GM12891 (cell line): Measurements from ENCODE around the gene CACNA1A.
"Not testable (repeated sequence)": the region's sequence is repeated elsewhere in the genome, so short reads cannot be mapped to it uniquely, and the experiment has no call there.

Experiments used
- DNase-seq: peaks from one replicate; pipeline ENCODE4 v3.0.0; 2011; ENCODE audit warnings: low spot score; ENCODE audit not compliant: insufficient read length
- FAIRE-seq: peaks from 2 replicates; lab custom pipeline; 2011; peaks lifted over from hg19 to GRCh38; lab: Jason Lieb, UNC
- PAX5 ChIP-seq: IDR thresholded peaks from 2 replicates; pipeline ENCODE4 v1.6.1; 2011; ENCODE audit warnings: low read length, moderate library complexity, mild to moderate bottlenecking; ENCODE audit not compliant: insufficient read depth, severe bottlenecking
- POLR2A ChIP-seq: IDR thresholded peaks from 2 replicates; pipeline ENCODE4 v1.6.1; 2011; ENCODE audit warnings: low read depth, low read length, control low read depth
- POLR2AphosphoS5 ChIP-seq: IDR thresholded peaks from 2 replicates; pipeline ENCODE4 v1.6.1; 2011; ENCODE audit warnings: low read depth, low read length, control low read depth
- POU2F2 ChIP-seq: IDR thresholded peaks from 2 replicates; pipeline ENCODE4 v1.6.1; 2011; ENCODE audit warnings: low read depth, mild to moderate bottlenecking, control low read depth, low read length, moderate library complexity
- SPI1 ChIP-seq: IDR thresholded peaks from 2 replicates; pipeline ENCODE4 v1.6.1; 2011; ENCODE audit warnings: low read depth, low read length, control low read depth
- TAF1 ChIP-seq: IDR thresholded peaks from 2 replicates; pipeline ENCODE4 v1.6.1; 2011; ENCODE audit warnings: low read depth, low read length, control low read depth

The CACNA1A gene

DNA sequence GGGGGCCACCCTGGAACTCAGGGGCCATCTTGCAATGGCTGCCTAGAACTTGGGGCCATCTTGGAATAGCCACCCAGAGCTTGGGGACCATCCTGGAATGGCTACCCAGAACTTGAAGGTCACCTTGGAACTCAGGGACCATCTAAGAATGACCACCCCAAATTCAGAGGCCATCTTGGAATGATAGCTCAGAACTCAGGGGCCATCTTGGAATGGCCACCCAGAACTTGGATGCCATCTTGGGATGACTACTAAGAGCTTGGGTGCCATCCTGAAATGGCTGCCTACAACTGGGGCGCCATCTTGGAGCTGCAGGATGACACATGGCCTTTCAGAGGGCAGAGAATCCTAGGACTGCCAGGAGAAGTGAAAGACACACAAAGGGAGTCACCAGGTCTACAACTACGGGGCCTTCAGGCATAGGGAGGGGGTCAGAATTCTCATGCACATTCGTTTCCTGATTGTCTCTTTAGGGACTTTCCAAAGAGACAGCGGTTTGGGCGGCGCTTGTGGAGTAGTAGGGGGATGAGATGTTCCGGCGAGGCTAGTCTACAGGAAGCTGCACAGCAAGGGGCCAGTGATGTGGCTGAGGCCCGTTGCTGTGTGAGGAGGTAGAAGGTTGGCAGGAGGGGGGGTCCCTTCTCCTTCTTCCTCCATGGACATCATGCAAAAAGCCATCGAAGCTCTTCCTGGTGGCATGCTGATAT lies 231.1 kb downstream of the CACNA1A start:
- no peak for TF ChIP-seq TAF1
- TF ChIP-seq POLR2A: no peak
- TF ChIP-seq SPI1: no peak
- TF ChIP-seq POLR2AphosphoS5: no peak
- TF ChIP-seq POU2F2: no peak
- TF ChIP-seq PAX5: no peak
- no peak for FAIRE-seq

DNA sequence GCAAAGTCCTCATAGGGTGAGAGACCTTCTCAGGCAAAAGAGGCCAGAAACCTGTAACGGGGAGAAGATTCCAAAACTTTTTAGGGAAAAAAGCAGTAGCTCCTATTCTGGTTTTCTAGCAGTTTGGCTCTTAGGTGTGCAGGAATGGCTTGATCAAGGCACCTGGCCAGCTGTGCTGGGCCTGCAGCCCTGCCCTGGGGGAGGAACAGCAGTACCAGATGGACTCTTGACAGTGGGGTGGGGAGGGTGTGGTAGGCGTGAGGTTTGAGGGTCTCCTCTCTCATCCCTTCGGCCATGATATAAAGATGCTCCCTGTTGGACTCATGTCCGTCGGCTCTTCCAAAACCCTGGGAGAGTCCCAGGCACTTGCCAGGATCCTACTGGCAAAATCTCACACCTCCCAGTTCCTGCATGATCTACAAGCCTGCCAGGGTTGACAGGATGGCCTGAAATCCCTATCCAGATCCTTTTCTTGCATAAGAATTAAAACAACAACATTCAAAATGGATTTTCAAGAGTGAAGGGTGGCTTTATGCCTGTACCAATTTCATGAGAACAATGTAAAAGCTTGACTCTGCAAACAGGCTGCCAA lies 235.7 kb downstream of the CACNA1A start:
- no peak for DNase-seq

More for the DNA sequence above, 231.1 kb downstream of the CACNA1A start:
- no peak for DNase-seq

DNA sequence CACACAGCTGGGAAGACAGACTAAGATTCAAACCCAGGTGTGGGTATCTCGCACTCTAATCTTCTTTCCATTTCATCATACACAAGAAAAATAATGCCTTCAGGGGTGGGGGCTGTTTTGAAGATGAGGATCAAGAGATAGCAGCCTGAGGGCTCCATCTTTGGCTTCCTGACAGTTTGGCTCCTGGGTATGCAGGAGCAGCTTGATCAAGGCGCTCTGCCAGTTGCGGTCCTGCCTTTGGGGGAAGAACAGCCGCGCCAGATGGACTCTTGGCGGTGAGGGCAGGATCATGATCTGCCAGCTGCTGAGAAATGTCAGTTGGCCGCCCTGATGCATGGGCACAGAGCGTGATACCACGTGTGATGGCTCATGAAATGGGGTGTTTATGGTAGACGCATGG lies 236.9 kb downstream of the CACNA1A start:
- TF ChIP-seq TAF1: no peak
- no peak for TF ChIP-seq POU2F2
- TF ChIP-seq POLR2AphosphoS5: no peak
- TF ChIP-seq POLR2A: no peak
- no peak for TF ChIP-seq SPI1
- TF ChIP-seq PAX5: no peak
- no peak for FAIRE-seq
- DNase-seq: no peak

More for the DNA sequence above, 235.7 kb downstream of the CACNA1A start:
- no peak for TF ChIP-seq POU2F2
- FAIRE-seq: no peak

DNA sequence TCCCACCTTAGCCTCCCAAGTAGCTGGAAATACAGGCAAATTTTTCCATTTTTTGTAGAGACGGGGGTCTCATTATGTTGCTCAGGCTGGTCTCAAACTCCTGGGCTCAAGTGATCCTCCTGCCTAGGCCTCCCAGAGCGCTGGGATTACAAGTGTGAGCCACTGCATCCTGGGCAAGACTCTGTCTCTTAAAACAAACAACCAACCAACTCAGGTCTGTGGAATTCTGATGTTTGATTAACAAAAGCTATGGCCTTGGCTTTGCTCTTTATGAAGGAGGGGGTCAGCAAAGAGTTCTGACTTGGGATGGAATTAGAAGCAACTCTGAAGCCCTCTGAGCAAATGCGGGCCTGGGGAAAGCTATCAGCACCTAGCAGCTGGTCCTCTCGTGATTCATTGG lies 238.4 kb downstream of the CACNA1A start:
- no peak for DNase-seq
- no peak for TF ChIP-seq POLR2A
- TF ChIP-seq POU2F2: no peak
- TF ChIP-seq PAX5: no peak
- TF ChIP-seq SPI1: no peak
- no peak for TF ChIP-seq TAF1
- TF ChIP-seq POLR2AphosphoS5: no peak
- FAIRE-seq: no peak

DNA sequence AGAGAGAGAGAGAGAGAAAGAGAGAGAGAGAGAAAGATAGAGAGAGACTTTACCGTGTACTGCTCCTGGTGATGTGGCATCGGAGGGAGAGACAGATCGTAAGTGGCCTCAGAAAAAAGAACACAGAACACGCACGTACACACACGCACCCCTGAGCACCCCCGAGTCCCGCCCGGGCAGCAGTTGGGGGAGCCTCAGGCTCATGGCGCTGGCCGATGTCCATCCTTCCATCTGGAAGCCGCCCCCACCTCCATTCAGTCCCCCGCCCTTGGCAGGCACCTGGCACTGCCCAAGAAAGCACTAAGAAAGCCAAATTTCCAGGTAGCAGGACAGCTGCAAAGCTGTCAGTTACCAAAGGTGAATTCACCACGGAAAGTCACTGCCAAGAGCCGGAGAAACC lies 239.1 kb downstream of the CACNA1A start:
- TF ChIP-seq SPI1: no peak
- no peak for TF ChIP-seq POLR2A
- TF ChIP-seq PAX5: no peak
- no peak for FAIRE-seq
- no peak for DNase-seq

DNA sequence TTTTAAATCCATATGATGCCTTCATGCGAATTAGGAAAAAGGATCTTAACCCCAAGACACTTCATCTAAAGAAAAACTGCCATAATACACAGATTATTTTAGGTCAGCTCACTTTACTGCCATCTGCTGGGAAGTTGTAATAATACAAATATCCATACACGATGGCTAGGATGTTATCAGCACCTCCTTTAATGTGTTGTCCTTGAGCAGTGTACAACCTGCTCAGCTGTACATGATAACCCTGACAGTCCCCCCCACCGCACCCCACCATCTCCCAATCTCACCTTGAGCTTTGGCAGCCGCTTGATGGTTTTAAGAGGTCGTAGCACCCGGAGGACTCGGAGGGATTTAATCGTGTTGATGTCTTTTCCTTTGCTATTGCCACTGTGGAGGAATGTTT lies 243.8 kb downstream of the CACNA1A start:
- FAIRE-seq (peak; percentile 85), DNase-seq (no peak)
- TF ChIP-seq POLR2A (no peak), POU2F2 (no peak), SPI1 (no peak), POLR2AphosphoS5 (no peak), TAF1 (no peak), PAX5 (no peak)

DNA sequence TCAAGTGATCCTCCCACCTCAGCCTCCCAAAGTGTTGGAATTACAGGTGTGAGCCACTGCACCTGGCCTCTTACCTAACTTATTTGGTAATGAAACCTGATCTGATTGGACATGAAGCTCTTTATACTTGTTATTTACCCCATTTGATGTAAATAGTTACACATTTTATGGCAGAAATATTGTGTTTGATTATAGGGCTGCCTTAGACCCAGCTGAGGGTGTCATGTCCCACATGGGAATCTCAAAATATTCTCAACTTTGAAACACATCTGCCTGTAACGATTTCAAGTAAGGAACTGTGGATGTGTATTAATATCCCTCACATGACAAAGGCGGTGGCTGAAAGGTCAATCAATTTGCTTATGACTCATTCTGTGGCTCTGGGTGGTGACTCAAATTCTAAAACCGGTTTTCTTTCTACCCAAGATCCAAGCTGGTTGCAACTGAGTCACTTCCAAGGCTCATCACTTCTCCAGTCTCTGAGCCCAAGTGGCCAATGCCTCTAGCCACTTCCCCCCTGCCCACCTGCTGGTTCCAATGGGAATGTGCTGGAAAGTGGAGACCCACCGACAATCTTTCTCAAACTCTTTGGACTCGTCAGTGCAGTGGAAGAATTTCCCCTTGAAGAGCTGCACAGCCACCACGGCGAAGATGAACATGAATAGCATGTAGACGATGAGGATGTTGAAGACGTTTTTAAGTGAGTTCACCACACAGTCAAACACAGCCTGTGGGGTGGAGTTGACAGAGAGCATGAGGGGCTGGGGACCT lies 245.2 kb downstream of the CACNA1A start:
- TF ChIP-seq SPI1: peak; percentile 51
- no peak for TF ChIP-seq POLR2A
- TF ChIP-seq POU2F2: peak; percentile 89
- no peak for TF ChIP-seq POLR2AphosphoS5
- DNase-seq (peak; percentile 65), FAIRE-seq (peak; percentile 94)

DNA sequence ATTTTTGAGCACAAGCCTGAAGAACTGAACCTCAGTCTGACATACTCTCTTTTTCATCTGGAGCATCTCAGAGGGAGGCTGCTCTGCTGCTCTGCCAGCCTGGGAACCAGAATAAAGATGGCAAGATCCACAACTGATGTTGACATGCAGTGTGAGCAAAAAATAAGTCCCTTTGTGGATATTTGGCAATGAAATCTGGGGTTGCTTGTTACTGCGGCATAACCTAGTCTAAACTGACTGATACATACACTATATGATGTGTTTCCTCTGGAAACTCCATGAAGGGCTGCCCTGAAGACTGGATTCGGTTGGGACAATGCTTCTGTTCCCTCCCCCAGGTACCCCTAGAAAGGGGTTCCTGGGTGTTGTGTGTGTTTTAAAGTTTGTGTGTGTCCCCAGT lies 249.4 kb downstream of the CACNA1A start:
- FAIRE-seq (no peak), DNase-seq (no peak)
- TF ChIP-seq PAX5: no peak
- TF ChIP-seq POU2F2: no peak
- TF ChIP-seq POLR2A: no peak
- no peak for TF ChIP-seq POLR2AphosphoS5
- no peak for TF ChIP-seq TAF1
- no peak for TF ChIP-seq SPI1

DNA sequence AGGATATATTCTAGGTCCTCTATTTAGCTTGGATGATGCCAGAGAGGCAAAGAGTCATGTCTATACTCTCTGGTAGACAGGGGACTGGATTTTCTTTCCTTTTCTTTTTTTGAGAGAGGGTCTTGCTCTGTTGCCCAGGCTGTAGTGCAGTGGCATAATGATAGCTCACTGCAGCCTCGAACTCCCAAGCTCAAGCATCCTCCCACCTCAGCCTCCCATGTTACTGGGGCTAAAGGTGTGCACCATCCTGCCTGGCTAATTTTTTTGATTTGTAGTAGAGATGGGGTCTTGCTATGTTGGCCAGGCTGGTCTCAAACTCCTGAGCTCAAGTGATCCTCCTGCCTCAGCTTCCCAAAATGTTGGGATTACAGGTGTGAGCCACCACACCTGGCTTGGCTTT lies 249.9 kb downstream of the CACNA1A start:
- DNase-seq, FAIRE-seq: not testable (repeated sequence)

DNA sequence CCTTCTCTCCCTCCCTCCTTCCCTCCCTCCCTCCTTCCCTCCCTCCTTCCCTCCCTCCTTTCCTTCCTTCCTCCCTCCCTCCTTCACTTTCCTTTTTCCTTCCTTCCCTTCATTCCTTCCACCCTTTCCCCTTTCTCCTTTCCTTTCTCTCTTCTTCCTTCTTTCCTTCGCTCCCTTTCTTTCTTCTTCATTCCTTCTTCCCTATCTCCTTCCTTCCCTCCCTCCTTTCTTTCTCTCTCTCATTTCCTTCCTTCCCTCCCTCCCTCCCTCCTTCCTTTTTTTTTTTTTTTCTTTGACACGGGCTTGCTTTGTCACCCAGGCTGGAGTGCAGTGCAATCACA lies 250.6 kb downstream of the CACNA1A start:
- DNase-seq (no peak), FAIRE-seq (no peak)
- TF ChIP-seq POLR2A: no peak
- no peak for TF ChIP-seq TAF1
- no peak for TF ChIP-seq POLR2AphosphoS5
- no peak for TF ChIP-seq PAX5
- TF ChIP-seq SPI1: no peak
- no peak for TF ChIP-seq POU2F2
